Activated CD4-positive, alpha-beta T cell treated with anti-CD3 and anti-CD28 coated beads, Interleukin-2, Interleukin-4, amounts not matched to agents 100 ng/mL and 50 ng/mL, durations not matched to agents 16 hours and 8 hours (primary cell): ENCODE data around the gene DEFB112.

Source experiments
- DNase-seq: peaks from one replicate; pipeline ENCODE4 v3.0.0-alpha.2; 2020; ENCODE audit warnings: low spot score

The DEFB112 gene

DNA sequence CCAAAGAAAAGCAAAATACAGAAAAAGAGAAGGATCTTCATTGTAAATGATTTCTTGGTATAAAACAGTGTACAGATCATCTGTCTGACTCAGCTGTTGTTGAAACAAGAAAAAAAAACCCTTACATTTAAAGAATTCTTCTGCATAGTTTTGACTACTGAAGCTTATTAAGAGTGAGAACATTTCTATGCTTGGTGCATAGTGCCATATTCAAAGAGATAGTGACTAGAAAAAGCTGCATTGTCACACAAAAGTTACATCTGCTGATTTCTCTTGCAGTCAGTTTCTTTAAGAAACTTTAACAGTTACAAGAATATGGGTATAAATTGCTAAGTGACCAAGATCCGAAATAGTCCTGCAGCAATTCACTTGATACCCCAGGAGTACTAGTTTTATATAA lies at the start of gene DEFB112:
DEFB112 (minus strand) TSS at position 101 of the 400 bp plus-strand sequence; CDS start at position 41, 60 bp downstream.
- DNase-seq: no peak

- no peak for DNase-seq
Measured at GRCh38 chr6:50098641-50098993, 48.9 kb upstream of the DEFB112 start.

GRCh38 chr6:50097966-50098640 lies 48.4 kb upstream of the DEFB112 start:
- no peak for DNase-seq

DNA sequence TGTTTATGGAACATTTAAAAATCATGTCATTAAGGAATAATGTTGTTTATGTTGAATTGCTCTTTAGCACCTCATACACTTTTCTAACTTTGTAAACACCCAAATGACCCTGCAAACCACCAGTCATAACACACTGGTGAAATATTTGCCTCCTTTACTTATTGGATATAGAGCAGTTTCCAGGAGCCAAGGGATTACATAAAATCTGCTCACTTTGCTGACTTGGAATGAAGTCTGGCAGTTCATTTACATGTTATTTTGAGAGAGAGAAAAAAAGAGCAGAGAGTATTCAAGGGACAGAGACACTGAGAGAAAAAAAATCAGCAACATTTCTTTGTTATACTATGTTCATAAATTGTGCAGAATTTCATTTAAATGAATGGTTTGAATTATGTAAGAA lies 46.6 kb upstream of the DEFB112 start:
- no peak for DNase-seq

- DNase-seq: no peak
Measured at GRCh38 chr6:50093938-50094272, 44.2 kb upstream of the DEFB112 start.

DNA sequence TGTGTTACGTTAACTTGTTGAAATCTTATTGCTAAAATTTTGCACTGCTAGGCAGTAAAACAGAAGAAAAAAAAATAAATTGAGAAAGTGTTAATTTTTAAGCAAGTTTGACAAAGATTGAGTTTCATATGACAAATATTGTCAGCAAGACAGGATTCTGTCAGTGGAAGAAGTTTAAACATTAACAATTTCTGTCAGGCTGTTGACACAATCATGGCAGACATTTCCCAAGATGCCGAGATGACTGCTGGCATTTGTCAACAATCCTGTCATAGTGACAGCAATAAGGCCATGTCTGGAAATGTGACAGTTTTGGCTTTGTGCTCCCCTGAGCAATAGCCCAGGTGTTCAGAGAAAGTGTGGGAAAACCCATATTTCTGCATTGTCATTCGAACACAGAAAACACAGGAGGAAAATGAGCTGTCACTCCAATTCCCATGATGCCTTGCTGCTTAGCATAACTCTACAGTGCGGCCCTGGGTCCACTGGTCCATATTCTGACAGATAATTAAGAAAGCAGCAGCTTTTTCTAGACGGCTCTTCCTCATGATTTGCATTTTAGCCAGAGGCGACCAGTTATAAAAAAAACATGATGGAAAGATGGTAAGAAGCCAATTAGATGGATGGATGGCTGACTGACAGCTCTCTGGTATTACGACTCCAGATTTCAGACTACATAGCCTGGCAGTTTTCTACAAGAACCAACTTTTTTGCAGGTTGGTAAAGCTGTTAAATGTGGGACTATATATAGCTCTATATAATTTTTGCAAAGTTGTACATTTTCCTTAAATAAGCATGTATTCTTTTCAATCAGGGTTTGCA lies 43.6 kb upstream of the DEFB112 start:
- no peak for DNase-seq

- no peak for DNase-seq
Measured at GRCh38 chr6:50091641-50092040, 41.9 kb upstream of the DEFB112 start.

GRCh38 chr6:50089911-50090310 lies 40.2 kb upstream of the DEFB112 start:
- no peak for DNase-seq

DNA sequence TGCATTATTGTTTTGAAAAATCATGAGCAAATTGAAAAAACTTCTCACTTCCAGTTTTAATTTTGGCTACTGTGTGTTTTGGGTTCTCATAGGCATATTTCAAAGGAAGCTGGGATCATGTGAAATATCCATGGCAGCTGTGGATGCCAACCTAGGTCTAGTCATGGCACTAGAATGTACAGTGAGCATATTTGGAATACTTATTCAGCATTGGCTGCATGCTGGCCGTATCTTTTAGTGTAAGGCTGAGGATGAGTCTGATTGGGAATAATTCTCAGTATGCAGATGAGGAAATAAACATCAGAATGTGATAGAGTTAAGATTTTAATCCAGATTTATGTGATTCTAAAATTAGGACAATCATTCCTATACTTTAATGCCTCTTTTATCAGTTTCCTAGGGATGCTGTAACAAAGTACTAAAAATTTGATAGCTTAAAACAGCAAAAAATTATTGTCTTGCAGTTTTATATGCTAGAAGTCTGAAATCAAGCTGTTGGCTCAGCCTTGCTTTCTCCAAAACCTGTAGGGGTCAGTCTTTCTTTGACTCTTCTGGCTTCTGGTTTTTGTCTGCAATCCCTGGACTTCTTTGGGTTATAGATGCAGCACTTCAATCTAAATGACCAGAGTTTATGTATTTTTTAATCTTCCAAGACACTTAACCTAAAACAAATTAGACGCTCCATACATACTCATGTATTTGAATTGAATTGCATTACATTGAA lies 37.7 kb upstream of the DEFB112 start:
- DNase-seq: no peak

DNA sequence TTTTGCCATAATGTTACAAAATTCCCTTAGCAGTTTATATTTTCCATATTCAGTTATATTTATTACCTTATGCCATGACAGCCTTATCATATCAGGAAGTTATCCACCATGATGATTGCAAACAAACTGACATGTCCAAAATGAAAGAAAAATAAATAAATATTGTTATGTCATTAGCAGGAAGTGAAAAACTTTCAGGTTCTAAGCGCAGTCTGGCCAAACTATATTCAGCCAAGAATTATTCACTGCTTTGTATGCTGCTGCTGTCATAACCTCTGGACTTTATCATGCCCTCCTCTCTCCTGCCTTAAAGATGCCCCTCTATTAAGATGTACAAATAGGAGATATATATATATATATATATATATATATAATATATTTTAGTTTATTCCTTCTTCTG lies 27.7 kb upstream of the DEFB112 start:
- DNase-seq: no peak

DNA sequence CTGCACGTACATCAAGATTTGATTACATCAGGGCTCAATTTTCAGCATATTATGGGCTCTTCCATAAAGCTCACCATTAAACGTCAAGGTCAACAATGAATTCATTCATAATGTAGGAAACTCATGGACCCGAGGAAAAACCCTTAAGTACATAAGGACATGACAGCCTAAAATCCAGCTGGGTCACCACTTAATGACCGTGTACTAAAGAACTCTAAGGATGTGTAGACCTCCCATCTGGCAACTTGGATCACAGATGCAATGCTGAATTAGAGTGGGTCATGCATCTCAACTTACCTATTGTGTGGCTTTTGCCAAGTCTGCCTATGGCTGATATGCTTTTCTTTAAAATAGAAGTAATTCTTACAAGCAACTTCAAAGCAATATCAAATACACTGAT lies 26.7 kb upstream of the DEFB112 start:
- no peak for DNase-seq

DNA sequence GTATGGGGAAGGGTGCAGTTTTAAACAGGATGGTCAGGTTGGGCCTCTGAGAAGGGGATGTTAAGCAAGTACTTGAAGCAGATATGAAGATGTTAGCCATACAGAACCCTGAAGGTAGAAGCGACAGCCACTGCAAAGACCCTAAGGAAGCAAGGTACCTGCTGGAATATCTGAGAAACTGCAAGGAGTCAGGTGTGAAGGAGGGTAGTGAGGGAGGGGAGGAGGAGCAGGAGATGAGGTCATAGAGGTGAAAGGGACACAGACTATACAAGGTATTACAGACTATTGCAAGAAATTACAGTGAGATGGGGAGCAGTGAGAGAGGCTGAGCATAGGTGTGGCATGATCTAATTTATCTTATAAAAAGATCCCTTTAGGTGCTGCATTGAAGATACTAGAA lies 22.2 kb upstream of the DEFB112 start:
- DNase-seq: no peak

DNA sequence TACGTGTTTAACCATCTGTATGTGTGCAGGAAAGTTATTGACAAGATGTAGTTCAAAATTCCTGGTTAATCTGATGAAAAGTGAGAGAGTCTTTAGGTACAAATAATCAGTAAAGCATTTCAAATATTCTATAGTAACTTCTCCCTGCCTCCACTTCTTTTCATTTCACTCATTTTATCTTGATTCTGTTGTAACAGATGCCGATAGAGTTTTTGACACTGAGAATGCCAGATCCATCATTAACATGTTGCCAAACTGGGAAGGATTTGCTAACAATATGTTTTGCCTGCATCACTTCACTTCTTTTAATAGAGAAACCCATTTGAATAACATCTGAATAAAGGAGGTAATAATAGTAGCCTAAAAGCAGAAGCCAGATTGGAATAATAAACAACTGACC lies 20.4 kb upstream of the DEFB112 start:
- DNase-seq: no peak

DNA sequence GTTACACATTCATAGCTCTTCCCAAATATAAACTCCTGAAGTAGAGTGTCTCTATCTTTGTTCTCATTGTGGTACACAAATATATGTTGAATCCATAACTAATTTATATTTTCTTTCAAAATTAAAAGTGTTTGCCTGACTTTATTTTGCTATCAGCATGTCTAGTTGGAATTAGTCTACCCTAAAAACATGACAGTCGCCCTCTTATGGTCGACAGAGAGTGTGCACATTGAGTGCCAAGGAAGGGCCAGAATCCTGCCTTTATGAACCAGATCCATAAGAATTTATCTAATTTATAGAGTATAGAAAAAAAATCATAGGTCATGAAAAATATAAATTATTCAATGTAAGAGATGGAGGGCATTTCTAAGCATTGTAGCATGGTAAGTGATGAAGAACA lies 12.3 kb upstream of the DEFB112 start:
- DNase-seq: no peak

DNA sequence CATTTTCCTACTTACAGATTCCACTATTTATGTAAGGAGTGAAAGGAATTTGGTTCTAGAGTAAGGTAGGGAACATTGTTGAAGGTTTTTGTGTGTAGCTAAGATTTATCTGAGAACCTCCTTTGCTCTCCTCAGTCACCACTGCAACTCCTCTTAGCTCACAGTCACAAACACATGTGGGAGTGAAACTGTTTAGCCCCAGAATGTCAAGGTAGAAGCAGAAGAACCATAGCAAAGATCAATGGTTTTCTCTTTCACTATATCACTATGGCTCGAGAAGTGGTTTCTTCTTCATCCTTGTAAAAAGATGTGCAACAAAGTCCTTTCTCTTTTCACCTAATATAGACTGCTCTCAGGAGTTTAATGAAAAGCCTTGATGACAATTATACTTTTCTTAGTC lies 6.5 kb upstream of the DEFB112 start:
- no peak for DNase-seq

DNA sequence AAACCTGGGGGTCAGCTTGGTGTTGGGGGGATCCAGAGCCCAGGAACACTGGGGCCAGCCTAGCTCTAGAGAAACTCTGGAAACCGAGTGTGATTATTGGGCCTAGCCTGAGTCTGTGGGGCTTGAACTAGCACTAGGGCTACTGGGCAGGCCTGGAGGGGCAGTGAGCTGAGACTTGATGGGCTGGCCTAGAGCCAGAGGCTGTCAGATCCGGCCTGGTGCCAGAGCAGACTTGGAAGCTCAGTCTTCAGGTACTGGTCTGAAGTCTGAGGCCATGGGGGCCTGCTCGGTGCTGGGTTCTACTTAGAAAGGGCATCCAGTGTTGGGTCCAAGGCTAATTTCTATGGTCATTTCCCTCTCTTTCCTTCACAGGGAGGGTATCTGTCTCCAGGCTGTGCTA lies 2.7 kb downstream of the DEFB112 start:
- no peak for DNase-seq

GRCh38 chr6:50030777-50031562 lies 18.8 kb downstream of the DEFB112 start:
- DNase-seq: no peak

- no peak for DNase-seq
Measured at GRCh38 chr6:50030350-50030749, 19.4 kb downstream of the DEFB112 start.

GRCh38 chr6:50025258-50025657 lies 24.5 kb downstream of the DEFB112 start:
- DNase-seq: no peak

GRCh38 chr6:50021894-50022293 lies 27.8 kb downstream of the DEFB112 start, which contains the start of gene DEFB110:
TSS of gene DEFB110 (minus strand) at chr6:50021994. CDS start at chr6:50021935, 59 bp downstream.
- no peak for DNase-seq

- no peak for DNase-seq
Measured at GRCh38 chr6:50007819-50008218, 41.9 kb downstream of the DEFB112 start.

GRCh38 chr6:50003139-50003538 lies 46.6 kb downstream of the DEFB112 start:
- no peak for DNase-seq
